HG02798 (cell line): ENCODE data around the gene PRKAR1B.
"Not testable (repeated sequence)": the region's sequence is repeated elsewhere in the genome, so short reads cannot be mapped to it uniquely, and the experiment has no call there.

Source experiments
- ATAC-seq: cut with Tn5 transposase; IDR thresholded peaks from one replicate; pipeline ENCODE4 v1.9.1; 2021; ENCODE audit warnings: mild to moderate bottlenecking; ENCODE audit not compliant: unreplicated experiment, poor library complexity

PRKAR1B gene

GRCh38 chr7:673681-674453, 53.2 kb downstream of the PRKAR1B start:
- ATAC-seq, result no peak

DNA sequence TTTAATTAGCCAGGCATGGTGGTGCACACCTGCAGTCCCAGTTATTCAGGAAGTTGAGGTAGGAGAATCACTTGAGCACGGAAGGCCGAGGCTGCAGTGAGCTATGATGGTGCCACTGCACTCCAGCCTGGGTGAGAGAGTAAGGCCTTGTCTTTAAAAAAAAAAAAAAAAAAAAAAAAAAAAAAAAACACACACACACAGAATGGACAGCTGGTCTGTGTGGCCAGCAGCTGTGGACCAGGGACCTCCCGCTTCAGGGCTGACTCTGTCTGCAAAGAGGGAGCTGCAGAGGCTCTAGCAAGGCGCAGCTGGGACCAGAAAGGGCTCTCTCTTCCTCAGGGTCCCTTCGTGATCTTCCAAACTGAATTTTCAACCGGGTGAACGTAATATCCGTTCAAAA, 54.2 kb downstream of the PRKAR1B start:
- ATAC-seq, result no peak

GRCh38 chr7:671415-672042, 55.6 kb downstream of the PRKAR1B start:
- no peak for ATAC-seq

- ATAC-seq, result no peak
These were observed 56.3 kb downstream of the PRKAR1B start for GRCh38 chr7:670501-671390.

GRCh38 chr7:668958-669357, 58.1 kb downstream of the PRKAR1B start:
- ATAC-seq, result no peak

- ATAC-seq, result no peak
These were observed 58.7 kb downstream of the PRKAR1B start for GRCh38 chr7:668139-668931.

GRCh38 chr7:666454-667292, 60.4 kb downstream of the PRKAR1B start:
- no peak for ATAC-seq

DNA sequence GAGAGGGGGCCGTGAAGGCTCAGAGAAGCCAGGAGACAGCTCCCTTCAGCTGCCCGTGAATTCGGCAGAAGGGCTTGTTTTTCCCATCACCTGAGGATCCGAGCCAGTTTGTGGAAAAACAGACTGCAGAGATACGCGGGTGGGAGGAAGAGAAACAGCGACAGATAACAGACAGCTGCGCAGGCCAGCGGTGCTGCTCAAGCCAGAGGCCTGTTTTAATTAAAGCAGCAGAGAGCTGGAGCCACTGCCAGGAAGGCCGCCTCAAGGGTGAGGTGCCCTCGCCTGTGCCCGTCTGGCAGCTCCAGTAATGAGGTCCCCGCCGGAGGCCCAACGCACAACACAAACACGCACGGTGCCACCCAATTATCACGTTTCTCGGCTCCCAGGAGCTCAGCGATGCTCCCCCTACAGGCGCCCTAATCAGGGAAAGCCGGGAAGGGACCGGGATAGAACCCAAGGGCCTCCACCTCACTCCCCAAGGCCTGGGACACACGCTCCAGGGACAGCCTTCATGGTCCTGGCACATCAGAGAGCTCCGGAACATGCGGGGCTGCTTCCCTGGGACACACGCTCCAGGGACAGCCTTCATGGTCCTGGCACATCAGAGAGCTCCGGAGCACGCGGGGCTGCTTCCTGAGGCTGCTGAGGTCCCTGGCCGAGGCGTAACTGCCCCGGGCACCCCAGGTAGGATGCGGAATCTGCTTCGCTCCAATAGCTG, 61.2 kb downstream of the PRKAR1B start:
- no peak for ATAC-seq

DNA sequence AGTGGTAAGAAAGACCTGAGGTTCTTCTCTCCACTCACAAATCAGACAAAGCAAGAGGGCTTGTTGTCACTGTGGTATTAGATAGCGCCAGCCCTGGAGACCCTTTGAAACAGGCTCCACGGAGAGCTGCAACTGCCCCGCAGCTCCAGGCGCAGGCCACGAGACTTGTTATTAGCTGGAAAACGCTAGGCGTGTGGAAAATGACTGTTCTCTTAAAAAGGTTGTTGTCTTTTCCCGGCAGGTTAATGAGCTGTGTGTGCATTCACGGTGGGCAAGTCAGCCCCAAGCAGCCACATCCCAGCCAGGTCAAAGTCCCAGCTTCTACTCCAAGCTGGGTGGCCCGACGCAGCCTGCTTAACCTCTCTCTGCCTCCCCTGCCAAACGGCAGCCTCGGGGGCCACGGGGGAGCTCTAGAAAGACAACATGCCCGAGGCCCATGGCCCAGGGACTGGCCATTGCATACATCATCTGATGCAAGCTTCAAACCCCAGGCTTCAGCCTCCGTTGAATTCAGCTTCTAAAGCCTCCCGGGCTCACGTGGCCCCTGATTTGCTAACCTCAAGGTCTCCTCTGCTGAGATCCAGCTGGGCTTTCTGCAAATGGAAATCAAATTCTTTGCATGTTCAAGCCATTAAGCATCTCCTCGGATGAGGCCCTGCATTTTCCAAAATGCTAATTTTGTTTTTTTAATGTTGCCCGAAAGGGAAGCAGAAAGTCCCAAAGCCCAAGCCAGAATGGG, 61.9 kb downstream of the PRKAR1B start:
- ATAC-seq, result no peak

GRCh38 chr7:664402-664775, 62.7 kb downstream of the PRKAR1B start:
- ATAC-seq, result no peak

- ATAC-seq, result no peak
These were observed 64.5 kb downstream of the PRKAR1B start for GRCh38 chr7:662576-662975.

DNA sequence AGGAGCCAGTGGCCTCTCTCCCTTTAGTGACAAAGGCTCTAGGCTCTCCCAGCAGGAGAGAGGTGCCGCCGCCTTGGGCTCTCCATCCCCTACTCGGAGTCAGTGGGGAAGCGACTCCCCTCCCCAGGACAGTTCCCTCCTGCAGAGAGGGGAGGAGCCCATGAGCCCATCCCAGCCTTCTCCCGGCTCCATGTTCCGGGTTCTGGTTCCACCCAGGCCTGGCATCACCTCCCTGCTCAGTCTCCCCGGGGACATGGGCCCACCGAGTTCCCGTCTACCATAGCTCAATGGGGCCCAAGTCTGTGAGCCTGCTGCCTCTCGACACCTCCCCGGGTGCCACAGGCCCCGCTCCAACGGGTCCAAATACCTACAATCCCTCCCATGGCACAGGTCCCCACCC, 67.1 kb downstream of the PRKAR1B start:
- ATAC-seq, result no peak

DNA sequence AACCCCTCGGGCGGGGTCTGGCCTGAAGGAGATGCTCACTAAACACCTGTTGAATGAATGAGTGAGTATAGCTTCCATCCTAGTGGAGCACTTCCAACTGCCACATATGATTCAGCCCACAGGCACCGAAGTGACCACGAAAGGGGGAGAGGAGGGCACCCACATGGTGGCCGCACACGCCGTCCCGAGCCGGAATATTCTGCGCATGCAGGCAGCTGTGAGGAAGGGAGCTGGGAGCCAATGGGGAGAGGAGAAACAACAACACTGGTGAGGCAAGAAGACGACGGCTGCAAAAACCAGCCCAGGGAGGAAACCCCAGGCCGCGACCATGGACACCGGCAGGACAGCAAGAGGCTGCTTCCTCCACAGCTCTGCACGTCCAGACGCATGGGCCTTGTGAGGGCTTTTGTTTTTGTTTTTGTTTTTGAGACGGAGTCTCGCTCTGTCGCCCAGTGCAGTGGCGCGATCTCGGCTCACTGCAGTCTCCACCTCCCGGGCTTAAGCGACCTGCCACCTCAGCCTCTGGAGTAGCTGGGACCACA, 67.7 kb downstream of the PRKAR1B start:
- no peak for ATAC-seq

DNA sequence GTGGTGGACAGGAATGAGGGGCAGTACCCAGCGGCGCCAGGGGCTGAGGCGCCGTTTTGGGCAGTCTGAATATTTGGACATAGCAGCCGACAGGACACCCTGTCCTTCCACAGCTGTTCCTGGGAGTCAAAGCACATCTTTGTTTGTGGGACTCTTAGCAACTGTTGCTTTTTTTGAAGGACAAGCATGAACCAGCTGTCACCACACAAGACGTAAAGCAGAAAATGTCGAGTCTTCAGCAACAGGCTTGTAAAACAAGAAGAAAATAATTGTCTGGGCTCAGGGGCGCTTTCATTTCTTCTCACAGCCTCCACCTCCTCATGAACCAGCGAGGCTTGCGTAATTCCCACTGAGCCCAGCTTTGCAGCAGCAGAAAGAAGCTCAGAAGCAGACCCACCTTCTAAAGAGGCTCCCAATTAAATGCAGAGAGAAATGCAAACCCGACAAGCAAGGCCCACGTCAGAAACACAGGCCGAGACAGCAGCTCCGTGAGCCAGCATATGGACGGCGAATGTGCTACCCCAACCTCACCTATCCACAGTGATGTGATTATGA, 69.4 kb downstream of the PRKAR1B start:
- ATAC-seq, result no peak

DNA sequence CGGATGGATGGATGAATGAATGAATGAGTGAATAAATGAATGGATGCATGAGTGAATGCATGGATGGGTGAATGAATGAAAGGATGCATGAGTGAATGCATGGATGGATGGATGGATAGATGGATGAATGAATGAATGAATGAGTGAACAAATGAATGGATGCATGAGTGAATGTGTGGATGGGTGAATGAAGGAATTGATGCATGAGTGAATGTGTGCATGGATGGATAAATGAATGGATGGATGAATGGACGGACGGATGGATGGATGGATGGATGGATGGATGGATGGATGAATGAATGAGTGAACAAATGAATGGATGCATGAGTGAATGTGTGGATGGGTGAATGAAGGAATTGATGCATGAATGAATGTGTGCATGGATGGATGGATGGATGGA, 70.1 kb downstream of the PRKAR1B start:
- ATAC-seq, result not testable (repeated sequence)

DNA sequence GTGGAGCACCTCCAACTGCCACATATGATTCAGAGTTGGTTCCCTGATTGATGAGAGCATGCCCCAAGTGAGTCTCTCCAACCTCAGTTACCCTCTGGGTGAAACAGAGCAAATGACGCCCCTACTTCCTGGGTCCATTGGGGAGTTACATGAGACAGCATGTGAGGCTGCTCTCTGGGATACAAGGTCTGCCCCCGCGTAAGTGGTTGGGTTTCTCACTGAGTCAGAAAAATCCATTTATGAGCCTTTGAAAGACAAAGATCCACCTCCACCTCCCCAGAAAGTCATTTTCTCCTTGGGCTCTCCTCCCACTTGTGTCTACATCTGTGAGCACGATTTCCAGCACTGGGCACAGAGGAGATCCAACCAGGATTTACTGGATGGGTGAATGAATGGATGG, 71.3 kb downstream of the PRKAR1B start:
- no peak for ATAC-seq
